K562 (cell line): ENCODE measurements around the gene AKT2. TPM values are rescaled to one million over a fixed set of nuclear protein-coding genes. Genes with fewer than 3 reads are reported as not detected.

Experiments used
- BRD9 ChIP-seq: fragments of 450-650 bp; IDR thresholded peaks from 2 replicates; pipeline ENCODE4 v1.6.1; 2018; ENCODE audit warnings: low read depth; ENCODE audit not compliant: partially characterized antibody
- DNMT1 ChIP-seq: fragments of 450-650 bp; IDR thresholded peaks from 2 replicates; pipeline ENCODE4 v1.6.1; 2016; ENCODE audit warnings: antibody characterized with exemption, mild to moderate bottlenecking
- HMG20B ChIP-seq: fragments of 250-450 bp; sonication (Bioruptor Pico); IDR thresholded peaks from 2 replicates; pipeline ENCODE4 v1.5.0; 2021; ENCODE audit warnings: mild to moderate bottlenecking
- MTA1 ChIP-seq: fragments of 450-650 bp; IDR thresholded peaks from 2 replicates; pipeline ENCODE4 v1.6.1; 2017; ENCODE audit warnings: borderline replicate concordance
- MTF1 ChIP-seq: fragments of 250-450 bp; sonication (Bioruptor Pico); IDR thresholded peaks from 2 replicates; pipeline ENCODE4 v1.9.0; 2021; ENCODE audit warnings: moderate library complexity, mild to moderate bottlenecking, inconsistent platforms, borderline replicate concordance
- NELFE ChIP-seq: IDR thresholded peaks from 2 replicates; pipeline ENCODE4 v1.6.1; 2011; ENCODE audit warnings: mild to moderate bottlenecking; ENCODE audit not compliant: insufficient read depth, insufficient read length
- POLR2AphosphoS5 ChIP-seq: IDR thresholded peaks from 2 replicates; pipeline ENCODE4 v1.6.1; 2011; ENCODE audit warnings: mild to moderate bottlenecking, low read depth, low read length, moderate library complexity; ENCODE audit not compliant: control insufficient read depth, insufficient read depth
- SP1 ChIP-seq: sonication (generic); formaldehyde crosslinking; IDR thresholded peaks from 2 replicates; pipeline ENCODE4 v1.8.1; 2022; ENCODE audit warnings: mild to moderate bottlenecking, missing genetic modification reagents
- TBP ChIP-seq: optimal IDR thresholded peaks from 2 replicates; pipeline ENCODE3; 2011; ENCODE audit warnings: low read depth, low read length, improper control_type of control experiment
- ZBTB7A ChIP-seq: IDR thresholded peaks from 2 replicates; pipeline ENCODE4 v1.6.1; 2011; ENCODE audit warnings: low read depth, mild to moderate bottlenecking, low read length, moderate library complexity, borderline replicate concordance; ENCODE audit not compliant: control insufficient read depth
- ZNF561 ChIP-seq: fragments of 450-650 bp; formaldehyde crosslinking; conservative IDR thresholded peaks from 2 replicates; pipeline ENCODE4 v1.4.0; 2020; ENCODE audit warnings: mild to moderate bottlenecking, moderate library complexity
- polyA plus RNA-seq, 8 experiments: library from polyadenylated mRNA; depleted of rRNA in 4 of 8; stranded (reverse) in 5 of 8; unstranded in 3 of 8; fragments of >200 nt; fragmentation: Nextera tagmentation in 2 of 8; fragmentation: Illumina TruSeq in 1 of 8; extraction: Ambion mirVana in 2 of 8; extraction: Trizol in 1 of 8; gene quantifications; 2 replicates each; pipeline versions ENCODE4 v1.2.1 to v1.2.3, GENCODE V29; 2011 to 2014; ENCODE audit warnings: inconsistent platforms in 1 of 8, missing spikeins in 1 of 8
- total RNA-seq, 7 experiments: library from RNA; depleted of rRNA in 6 of 7; stranded (reverse); fragments of >200 nt in 6 of 7; fragmentation: Illumina TruSeq in 2 of 7; extraction: Trizol in 2 of 7; gene quantifications; 2 replicates each; pipeline versions ENCODE4 v1.2.1 to v1.2.3, GENCODE V29; 2011 to 2021; ENCODE audit warnings: low replicate concordance in 1 of 7
- TF ChIP-seq, protein P1 (sequence below): sonication (generic); formaldehyde crosslinking; IDR thresholded peaks from 2 replicates; pipeline ENCODE4 v1.9.0; 2022; ENCODE audit warnings: mild to moderate bottlenecking, missing genetic modification reagents
- TF ChIP-seq, protein P2 (sequence below), 3 experiments: fragments of 200-800 bp in 1 of 3; sonication (Bioruptor generic) in 1 of 3; sonication (generic) in 1 of 3; formaldehyde crosslinking in 1 of 3; IDR thresholded peaks; 2 replicates each; pipeline versions ENCODE4 v1.6.1 to v1.8.0; 2016 to 2022; ENCODE audit warnings: mild to moderate bottlenecking in 2 of 3, missing compliant biosample characterization in 2 of 3, missing genetic modification characterization in 2 of 3, missing genetic modification reagents in 1 of 3
- TF ChIP-seq, protein P3 (sequence below), 2 experiments: fragments of 450-650 bp; IDR thresholded peaks; 2 replicates each; pipeline ENCODE4 v1.6.1; 2016; ENCODE audit warnings: mild to moderate bottlenecking in 2 of 2, borderline replicate concordance in 1 of 2, low read depth in 1 of 2, moderate library complexity in 1 of 2
- TF ChIP-seq, protein P4 (sequence below): fragments of 450-650 bp; formaldehyde crosslinking; IDR thresholded peaks from 2 replicates; pipeline ENCODE4 v1.4.0; 2020; ENCODE audit warnings: mild to moderate bottlenecking, moderate library complexity

The AKT2 gene
- total and polyA plus RNA-seq, 9 of the 15 experiments (the other 6 are each of a cell fraction or from before 2014, with no cell fraction given): 1.1 to 132 (median 67.7) TPM

DNA sequence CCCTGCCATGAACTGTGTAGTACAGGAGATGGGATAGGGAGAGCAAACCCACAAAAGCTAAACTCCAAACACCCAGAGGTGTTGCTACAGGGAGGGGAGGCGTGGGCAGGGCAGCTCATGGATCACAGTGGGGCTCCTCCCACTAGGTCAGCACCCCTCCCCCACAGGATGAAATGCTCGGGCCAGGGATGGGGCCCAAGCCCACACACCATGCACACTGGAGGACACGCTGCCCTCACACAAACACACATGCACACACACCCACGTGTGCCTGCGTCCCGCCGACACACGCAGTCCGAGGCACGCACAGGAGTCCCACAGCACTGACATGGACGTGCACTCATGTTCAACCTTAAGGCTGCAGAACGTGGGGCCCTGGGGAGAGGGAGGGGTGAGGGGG lies 52.7 kb downstream of the AKT2 start (continued):
- TF ChIP-seq ZBTB7A: 0 out of 2 replicates have a peak, but pooled peaks have one; percentile 8
- TF ChIP-seq SP1 (CRISPR knock-in tag): no peak
- no peak for TF ChIP-seq DNMT1
- TF ChIP-seq NELFE: no peak
- TF ChIP-seq MTF1 (CRISPR knock-in tag): no peak
- TF ChIP-seq TBP: no peak
- TF ChIP-seq, protein P1, sequence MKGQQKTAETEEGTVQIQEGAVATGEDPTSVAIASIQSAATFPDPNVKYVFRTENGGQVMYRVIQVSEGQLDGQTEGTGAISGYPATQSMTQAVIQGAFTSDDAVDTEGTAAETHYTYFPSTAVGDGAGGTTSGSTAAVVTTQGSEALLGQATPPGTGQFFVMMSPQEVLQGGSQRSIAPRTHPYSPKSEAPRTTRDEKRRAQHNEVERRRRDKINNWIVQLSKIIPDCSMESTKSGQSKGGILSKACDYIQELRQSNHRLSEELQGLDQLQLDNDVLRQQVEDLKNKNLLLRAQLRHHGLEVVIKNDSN (CRISPR knock-in tag): peak; percentile 31; the same call in 1 of the 2 replicates
- TF ChIP-seq ZNF561: no peak
- TF ChIP-seq HMG20B (CRISPR knock-in tag): no peak
- TF ChIP-seq, protein P2, sequence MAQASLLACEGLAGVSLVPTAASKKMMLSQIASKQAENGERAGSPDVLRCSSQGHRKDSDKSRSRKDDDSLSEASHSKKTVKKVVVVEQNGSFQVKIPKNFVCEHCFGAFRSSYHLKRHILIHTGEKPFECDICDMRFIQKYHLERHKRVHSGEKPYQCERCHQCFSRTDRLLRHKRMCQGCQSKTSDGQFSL (CRISPR knock-in tag; IDR thresholded peaks at IDR 0.05): 0 out of 2 replicates have a peak, but pooled peaks have one; percentile 24
- TF ChIP-seq, protein P2 (tag; IDR thresholded peaks at IDR 0.05): no peak
- no peak for TF ChIP-seq BRD9
- TF ChIP-seq, protein P3, sequence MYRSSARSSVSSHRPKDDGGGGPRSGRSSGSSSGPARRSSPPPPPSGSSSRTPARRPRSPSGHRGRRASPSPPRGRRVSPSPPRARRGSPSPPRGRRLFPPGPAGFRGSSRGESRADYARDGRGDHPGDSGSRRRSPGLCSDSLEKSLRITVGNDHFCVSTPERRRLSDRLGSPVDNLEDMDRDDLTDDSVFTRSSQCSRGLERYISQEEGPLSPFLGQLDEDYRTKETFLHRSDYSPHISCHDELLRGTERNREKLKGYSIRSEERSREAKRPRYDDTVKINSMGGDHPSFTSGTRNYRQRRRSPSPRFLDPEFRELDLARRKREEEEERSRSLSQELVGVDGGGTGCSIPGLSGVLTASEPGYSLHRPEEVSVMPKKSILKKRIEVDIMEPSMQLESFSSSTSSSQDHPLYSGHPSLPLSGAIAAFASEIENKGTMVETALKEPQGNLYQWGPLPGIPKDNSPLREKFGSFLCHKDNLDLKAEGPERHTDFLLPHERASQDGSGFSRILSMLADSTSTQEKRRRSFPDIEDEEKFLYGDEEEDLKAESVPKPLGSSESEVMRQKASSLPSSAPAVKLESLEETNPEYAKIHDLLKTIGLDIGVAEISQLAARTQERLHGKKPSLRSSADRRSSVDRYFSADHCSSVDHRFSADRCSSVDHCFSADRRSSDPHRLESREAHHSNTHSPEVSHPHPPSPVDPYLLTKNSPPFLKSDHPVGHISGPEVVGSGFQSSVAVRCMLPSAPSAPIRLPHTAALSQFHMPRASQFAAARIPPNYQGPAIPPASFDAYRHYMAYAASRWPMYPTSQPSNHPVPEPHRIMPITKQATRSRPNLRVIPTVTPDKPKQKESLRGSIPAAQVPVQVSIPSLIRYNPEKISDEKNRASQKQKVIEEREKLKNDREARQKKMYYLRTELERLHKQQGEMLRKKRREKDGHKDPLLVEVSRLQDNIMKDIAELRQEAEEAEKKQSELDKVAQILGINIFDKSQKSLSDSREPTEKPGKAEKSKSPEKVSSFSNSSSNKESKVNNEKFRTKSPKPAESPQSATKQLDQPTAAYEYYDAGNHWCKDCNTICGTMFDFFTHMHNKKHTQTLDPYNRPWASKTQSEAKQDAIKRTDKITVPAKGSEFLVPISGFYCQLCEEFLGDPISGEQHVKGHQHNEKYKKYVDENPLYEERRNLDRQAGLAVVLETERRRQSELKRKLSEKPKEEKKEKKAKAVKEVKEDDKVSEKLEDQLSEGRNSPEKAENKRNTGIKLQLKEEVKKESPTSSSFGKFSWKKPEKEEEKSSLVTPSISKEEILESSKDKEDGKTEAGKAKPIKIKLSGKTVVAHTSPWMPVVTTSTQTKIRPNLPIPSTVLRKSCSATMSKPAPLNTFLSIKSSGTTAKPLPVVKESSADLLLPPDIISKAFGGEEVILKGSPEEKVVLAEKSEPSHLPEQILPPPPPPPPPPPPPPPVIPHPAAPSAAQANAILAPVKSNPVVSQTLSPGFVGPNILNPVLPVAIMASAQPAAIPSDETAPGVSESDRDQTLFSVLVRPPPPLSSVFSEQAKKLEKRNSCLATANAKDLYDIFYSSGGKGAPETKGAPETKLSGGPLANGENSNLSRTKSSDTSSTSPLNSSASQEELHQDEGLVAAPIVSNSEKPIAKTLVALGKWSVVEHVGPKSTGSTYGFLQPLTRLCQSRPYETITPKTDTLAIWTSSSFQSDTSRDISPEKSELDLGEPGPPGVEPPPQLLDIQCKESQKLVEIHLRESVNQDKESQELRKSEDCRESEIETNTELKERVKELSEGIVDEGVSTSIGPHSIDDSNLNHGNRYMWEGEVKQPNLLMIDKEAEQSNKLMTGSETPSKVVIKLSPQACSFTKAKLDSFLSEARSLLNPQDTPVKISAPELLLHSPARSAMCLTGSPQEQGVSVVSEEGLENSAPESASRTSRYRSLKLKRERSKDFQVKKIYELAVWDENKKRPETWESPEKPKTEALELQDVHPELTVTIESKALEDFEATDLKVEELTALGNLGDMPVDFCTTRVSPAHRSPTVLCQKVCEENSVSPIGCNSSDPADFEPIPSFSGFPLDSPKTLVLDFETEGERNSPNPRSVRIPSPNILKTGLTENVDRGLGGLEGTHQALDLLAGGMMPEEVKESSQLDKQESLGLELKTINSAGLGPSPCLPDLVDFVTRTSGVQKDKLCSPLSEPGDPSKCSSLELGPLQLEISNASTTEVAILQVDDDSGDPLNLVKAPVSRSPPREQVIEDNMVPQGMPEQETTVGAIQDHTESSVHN (IDR thresholded peaks at IDR 0.05; ENCODE audit: borderline replicate concordance in 1 of 2, low read depth in 1 of 2): no peak
- TF ChIP-seq, protein P4, sequence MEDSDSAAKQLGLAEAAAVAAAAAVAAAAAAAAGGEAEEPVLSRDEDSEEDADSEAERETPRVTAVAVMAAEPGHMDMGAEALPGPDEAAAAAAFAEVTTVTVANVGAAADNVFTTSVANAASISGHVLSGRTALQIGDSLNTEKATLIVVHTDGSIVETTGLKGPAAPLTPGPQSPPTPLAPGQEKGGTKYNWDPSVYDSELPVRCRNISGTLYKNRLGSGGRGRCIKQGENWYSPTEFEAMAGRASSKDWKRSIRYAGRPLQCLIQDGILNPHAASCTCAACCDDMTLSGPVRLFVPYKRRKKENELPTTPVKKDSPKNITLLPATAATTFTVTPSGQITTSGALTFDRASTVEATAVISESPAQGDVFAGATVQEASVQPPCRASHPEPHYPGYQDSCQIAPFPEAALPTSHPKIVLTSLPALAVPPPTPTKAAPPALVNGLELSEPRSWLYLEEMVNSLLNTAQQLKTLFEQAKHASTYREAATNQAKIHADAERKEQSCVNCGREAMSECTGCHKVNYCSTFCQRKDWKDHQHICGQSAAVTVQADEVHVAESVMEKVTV (CRISPR knock-in tag): no peak
- TF ChIP-seq POLR2AphosphoS5: no peak
- TF ChIP-seq MTA1: no peak
